ENCODE results near the gene SPTSSB. TPM values are rescaled to one million over a fixed set of nuclear protein-coding genes. Genes with fewer than 3 reads are reported as not detected.

Gene SPTSSB
- total and polyA plus RNA-seq, 2 donors (not counting 1 experiment from before 2014, with no cell fraction given), result not detected

DNA sequence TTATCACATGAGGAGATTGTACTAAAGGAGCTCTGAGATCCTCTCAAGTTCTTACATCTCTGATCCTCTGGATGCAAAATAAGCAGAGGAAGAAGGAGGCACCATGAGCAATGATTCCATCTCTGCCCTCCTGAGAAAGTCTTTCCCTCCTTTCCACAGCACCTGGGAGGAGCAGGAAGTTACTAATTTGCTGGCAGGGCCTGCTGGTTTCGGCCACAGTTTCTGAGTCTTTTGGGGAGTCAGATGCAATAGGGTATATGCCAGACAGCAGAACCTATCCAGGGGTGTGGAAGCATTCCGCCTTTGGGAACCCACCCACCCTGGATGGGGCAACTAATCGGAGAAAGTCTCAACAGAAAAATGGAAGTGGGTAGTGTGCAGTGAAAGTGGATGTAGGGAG lies 38.5 kb upstream of the SPTSSB start:
- ATAC-seq (ENCODE audit: low read depth), result no peak

DNA sequence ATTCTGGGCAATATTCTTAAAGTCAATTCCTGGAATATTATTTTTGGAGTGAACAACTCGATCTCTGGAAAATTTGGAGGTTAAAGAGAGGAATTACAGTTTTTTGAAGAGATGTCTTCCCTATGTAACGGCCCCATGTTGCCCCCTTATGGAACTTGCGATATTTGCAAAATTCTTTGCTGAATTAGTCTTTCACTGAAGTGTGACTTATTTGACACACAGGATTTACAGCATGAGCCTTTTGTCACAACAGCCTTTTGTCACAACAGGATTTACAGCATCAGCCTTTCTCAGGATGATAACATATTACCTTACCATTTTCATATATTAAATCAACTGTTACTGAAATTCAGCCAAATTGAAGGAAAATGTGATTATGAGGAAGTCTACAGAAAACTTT lies 37.8 kb upstream of the SPTSSB start:
- DNase-seq, result no peak
- H2AFZ ChIP-seq (ENCODE audit: insufficient read depth, low read depth, low read length, poor library complexity, severe bottlenecking), result no peak overlapping the region
- no peak overlapping the region for H3K4me3 ChIP-seq (ENCODE audit: control extremely low read depth in 1 of 5, extremely low read depth in 1 of 5, insufficient read depth in 1 of 5, low read depth in 2 of 5, low read length in 4 of 5)
- H3K4me2 ChIP-seq (replicated peaks; ENCODE audit: low read depth, low read length, poor library complexity, severe bottlenecking), result no peak overlapping the region
- H3K4me3 Mint-ChIP-seq, result no peak overlapping the region
- ChIA-PET POLR2A (no interaction called here), CTCF (no interaction called here)
- H3K27me3 ChIP-seq (replicated peaks in 1 of 4; ENCODE audit: control extremely low read depth in 1 of 4, control insufficient read depth in 3 of 4, insufficient read depth in 4 of 4, low read length in 3 of 4), result no peaks in the 10 kb centered on the region
- no peak for ATAC-seq (ENCODE audit: low read depth)
- no peaks in the 10 kb centered on the region for H3K4me1 Mint-ChIP-seq
- no peak overlapping the region for H3K27ac ChIP-seq (ENCODE audit: low read length in 2 of 2)
- H3K9me3 ChIP-seq (ENCODE audit: control extremely low read depth in 1 of 3, control insufficient read depth in 2 of 3, insufficient read depth in 1 of 3, low read length in 2 of 3), result no peaks in the 10 kb centered on the region
- no peak overlapping the region for H3K9ac ChIP-seq (ENCODE audit: low read length)
- intact Hi-C loops (cut with micrococcal nuclease), result no loop called here
- 20% methylated on average over 3 of the region's 3 CpGs for WGBS (ENCODE audit: insufficient coverage)
- H3K79me2 ChIP-seq (ENCODE audit: control insufficient read depth, insufficient read depth, low read length), result no peaks in the 10 kb centered on the region
- H4K20me1 ChIP-seq (ENCODE audit: control insufficient read depth, insufficient read depth, low read length, poor library complexity, severe bottlenecking), result no peaks in the 10 kb centered on the region
- H3K36me3 ChIP-seq (replicated peaks in 1 of 2; ENCODE audit: control extremely low read depth in 1 of 2, control insufficient read depth in 1 of 2, extremely low read depth in 1 of 2, insufficient read depth in 2 of 2, low read length in 1 of 2), result no peaks in the 10 kb centered on the region
- H3K27ac Mint-ChIP-seq, result no peak overlapping the region
- no peak for TF ChIP-seq EZH2 (IDR thresholded peaks at IDR 0.05; ENCODE audit: borderline replicate concordance, insufficient read depth, low read depth, low read length, poor library complexity, severe bottlenecking)
- TF ChIP-seq, protein P1, sequence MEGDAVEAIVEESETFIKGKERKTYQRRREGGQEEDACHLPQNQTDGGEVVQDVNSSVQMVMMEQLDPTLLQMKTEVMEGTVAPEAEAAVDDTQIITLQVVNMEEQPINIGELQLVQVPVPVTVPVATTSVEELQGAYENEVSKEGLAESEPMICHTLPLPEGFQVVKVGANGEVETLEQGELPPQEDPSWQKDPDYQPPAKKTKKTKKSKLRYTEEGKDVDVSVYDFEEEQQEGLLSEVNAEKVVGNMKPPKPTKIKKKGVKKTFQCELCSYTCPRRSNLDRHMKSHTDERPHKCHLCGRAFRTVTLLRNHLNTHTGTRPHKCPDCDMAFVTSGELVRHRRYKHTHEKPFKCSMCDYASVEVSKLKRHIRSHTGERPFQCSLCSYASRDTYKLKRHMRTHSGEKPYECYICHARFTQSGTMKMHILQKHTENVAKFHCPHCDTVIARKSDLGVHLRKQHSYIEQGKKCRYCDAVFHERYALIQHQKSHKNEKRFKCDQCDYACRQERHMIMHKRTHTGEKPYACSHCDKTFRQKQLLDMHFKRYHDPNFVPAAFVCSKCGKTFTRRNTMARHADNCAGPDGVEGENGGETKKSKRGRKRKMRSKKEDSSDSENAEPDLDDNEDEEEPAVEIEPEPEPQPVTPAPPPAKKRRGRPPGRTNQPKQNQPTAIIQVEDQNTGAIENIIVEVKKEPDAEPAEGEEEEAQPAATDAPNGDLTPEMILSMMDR (IDR thresholded peaks at IDR 0.05), result no peak
- H3K9me3 Mint-ChIP-seq (ENCODE audit: insufficient read depth), result no peaks in the 10 kb centered on the region
- peaks cover 23% of the 10 kb centered on the region for H3K27me3 Mint-ChIP-seq
- H3K4me1 ChIP-seq (ENCODE audit: control insufficient read depth in 2 of 2, insufficient read depth in 2 of 2, low read length in 2 of 2), result no peaks in the 10 kb centered on the region

More for the DNA sequence above, 38.5 kb upstream of the SPTSSB start:
- Mint-ChIP-seq H3K4me1 (no peaks in the 10 kb centered on the region), H3K27me3 (peaks cover 23% of the 10 kb centered on the region), H3K4me3 (no peak overlapping the region), H3K27ac (no peak overlapping the region), H3K9me3 (ENCODE audit: insufficient read depth) (no peaks in the 10 kb centered on the region)
- DNase-seq, result no peak
- Histone ChIP-seq H3K4me3 (ENCODE audit: control extremely low read depth in 1 of 5, extremely low read depth in 1 of 5, insufficient read depth in 1 of 5, low read depth in 2 of 5, low read length in 4 of 5) (no peak overlapping the region), H3K9ac (ENCODE audit: low read length) (no peak overlapping the region), H3K79me2 (ENCODE audit: control insufficient read depth, insufficient read depth, low read length) (no peaks in the 10 kb centered on the region), H3K36me3 (replicated peaks in 1 of 2; ENCODE audit: control extremely low read depth in 1 of 2, control insufficient read depth in 1 of 2, extremely low read depth in 1 of 2, insufficient read depth in 2 of 2, low read length in 1 of 2) (no peaks in the 10 kb centered on the region), H3K9me3 (ENCODE audit: control extremely low read depth in 1 of 3, control insufficient read depth in 2 of 3, insufficient read depth in 1 of 3, low read length in 2 of 3) (no peaks in the 10 kb centered on the region), H3K4me1 (ENCODE audit: control insufficient read depth in 2 of 2, insufficient read depth in 2 of 2, low read length in 2 of 2) (no peaks in the 10 kb centered on the region), H3K27ac (ENCODE audit: low read length in 2 of 2) (no peak overlapping the region), H3K4me2 (replicated peaks; ENCODE audit: low read depth, low read length, poor library complexity, severe bottlenecking) (no peak overlapping the region), H3K27me3 (replicated peaks in 1 of 4; ENCODE audit: control extremely low read depth in 1 of 4, control insufficient read depth in 3 of 4, insufficient read depth in 4 of 4, low read length in 3 of 4) (no peaks in the 10 kb centered on the region), H2AFZ (ENCODE audit: insufficient read depth, low read depth, low read length, poor library complexity, severe bottlenecking) (no peak overlapping the region), H4K20me1 (ENCODE audit: control insufficient read depth, insufficient read depth, low read length, poor library complexity, severe bottlenecking) (no peaks in the 10 kb centered on the region)
- TF ChIP-seq, protein P1 (IDR thresholded peaks at IDR 0.05), result no peak
- ChIA-PET CTCF (no interaction called here), POLR2A (no interaction called here)
- intact Hi-C loops (cut with micrococcal nuclease), result no loop called here
- 92% methylated on average over 3 of the region's 3 CpGs for WGBS (ENCODE audit: insufficient coverage)
